Measurements from ENCODE around the gene KLRB1.
A peak's percentile ranks its signal among the peaks of the same experiment; 100 is the strongest.
"Not testable (repeated sequence)": the region's sequence is repeated elsewhere in the genome, so short reads cannot be mapped to it uniquely, and the experiment has no call there.

The KLRB1 gene

DNA sequence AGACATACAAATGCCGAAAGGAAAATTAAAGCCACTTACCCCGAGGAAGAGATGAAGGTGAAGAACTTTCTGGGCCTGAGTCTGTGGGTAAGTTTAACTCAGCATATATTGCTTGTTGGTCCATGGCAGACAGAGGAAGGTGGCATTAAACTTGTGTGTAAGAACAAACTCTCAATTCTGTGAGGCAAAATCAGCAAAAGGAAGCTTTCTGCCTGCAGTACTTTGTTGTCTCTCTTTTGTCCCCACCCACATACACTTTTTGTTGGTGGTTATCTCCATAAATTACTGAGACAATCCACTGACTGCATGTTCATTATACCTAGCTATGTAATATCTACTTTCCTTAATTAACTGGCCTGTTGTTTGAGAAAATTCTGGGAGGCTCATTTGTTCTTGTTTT, at the start of gene KLRB1:
Gene KLRB1 (minus strand): TSS at position 201 of the 400 bp plus-strand sequence. CDS start 77 bp downstream, at position 124.
- no peak for DNase-seq (ENCODE audit: low spot score)

DNA sequence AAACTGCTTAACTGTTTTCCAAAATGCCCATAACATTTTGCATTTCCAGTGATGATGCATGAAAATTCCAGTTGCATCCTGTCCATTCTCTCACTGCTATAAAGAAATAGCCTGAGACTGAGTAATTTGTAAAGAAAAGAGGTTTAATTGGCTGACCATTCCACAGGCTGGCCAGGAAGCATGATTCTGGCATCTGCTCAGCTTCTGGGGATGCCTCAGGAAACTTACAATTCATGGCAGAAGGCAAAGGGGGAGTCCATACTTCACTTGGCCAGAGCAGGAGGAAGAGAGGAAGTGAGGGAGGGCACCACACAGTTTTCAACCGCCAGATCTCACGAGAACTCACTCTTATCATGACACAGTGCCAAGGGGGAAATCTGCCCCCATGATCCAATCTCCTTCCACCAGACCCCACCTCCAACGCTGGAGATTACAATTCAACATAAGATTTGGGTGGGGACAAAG, 43.6 kb upstream of the KLRB1 start:
- no peak for DNase-seq (ENCODE audit: low spot score)

DNA sequence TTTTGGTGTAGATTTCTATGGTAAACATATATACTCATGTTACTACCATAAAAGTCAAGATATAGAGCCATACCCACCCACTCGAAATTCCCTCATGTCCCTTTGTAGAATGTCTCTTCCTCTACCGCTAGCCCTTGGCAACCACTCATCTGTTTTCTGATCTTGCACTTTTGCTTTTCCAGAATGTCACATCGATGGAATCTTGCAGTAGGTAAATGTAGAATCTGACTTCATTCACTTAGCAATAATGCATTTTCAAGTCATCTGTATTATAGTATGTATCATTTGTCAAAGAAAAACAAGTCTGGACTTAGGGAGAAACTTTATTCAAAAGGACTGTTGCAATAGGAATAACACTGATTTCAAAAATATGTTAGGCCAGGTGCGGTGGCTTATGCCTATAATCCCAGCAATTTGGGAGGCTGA, 42.4 kb upstream of the KLRB1 start:
- no peak for DNase-seq (ENCODE audit: low spot score)

DNA sequence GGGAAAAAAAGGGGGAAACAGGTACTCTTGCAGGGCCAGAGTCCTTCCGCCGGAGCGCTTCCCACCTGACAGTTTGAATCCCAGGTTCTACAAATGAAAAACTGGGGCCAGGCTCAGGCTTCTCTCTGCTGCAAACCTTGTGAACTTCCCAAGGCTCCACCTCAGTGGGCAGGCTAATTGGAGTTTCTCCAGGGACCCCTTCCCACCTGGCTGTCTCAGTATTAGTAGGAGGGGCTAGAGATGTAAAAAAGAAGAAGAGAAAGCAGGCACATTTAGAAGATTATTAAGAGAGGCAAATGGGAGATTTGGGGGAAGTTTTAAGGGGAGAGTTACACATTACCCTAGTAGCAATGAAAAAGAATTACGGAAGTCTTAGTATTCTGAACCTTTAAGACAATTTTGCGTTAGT, 41.8 kb upstream of the KLRB1 start:
- peak; percentile 15 for DNase-seq (ENCODE audit: low spot score)

DNA sequence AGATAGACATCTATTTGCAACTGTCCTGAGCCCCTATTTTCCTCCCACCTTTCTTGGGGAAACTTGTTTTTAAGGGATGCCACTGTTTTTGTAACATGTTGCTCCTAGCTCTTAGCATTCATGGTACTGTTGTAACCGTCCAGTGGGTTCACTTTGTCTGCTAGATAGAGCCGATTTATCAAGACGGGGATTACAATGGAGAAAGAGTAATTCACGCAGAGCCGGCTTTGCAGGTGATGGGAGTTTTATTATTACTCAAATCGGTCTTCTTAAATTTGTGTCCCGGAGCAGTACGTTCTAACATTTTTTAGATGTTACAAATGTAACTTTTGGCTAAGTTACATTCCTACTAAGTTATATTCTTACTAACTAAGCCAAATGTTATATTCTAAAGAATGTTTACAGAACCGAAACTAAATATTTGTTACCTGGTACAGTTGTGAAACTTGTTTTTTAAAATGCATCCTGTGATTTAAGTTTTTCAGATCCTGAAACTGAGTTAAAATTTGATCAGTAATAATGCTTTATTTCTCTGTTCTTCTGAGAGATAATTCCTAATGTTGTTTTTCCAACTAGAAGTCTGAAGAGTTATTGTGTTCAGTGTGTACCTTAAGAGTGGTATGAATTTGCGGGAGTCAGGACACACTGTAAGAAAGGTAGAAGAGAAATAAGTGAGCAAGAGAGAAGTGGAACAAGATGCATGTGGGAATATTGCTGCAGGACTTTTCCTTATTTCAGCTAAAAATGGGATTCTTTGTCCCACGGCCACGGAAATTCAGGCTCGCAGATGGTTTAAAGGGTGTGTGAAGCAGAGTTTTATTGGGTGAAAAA, 41.2 kb upstream of the KLRB1 start:
- peak; percentile 7 for DNase-seq (ENCODE audit: low spot score)

DNA sequence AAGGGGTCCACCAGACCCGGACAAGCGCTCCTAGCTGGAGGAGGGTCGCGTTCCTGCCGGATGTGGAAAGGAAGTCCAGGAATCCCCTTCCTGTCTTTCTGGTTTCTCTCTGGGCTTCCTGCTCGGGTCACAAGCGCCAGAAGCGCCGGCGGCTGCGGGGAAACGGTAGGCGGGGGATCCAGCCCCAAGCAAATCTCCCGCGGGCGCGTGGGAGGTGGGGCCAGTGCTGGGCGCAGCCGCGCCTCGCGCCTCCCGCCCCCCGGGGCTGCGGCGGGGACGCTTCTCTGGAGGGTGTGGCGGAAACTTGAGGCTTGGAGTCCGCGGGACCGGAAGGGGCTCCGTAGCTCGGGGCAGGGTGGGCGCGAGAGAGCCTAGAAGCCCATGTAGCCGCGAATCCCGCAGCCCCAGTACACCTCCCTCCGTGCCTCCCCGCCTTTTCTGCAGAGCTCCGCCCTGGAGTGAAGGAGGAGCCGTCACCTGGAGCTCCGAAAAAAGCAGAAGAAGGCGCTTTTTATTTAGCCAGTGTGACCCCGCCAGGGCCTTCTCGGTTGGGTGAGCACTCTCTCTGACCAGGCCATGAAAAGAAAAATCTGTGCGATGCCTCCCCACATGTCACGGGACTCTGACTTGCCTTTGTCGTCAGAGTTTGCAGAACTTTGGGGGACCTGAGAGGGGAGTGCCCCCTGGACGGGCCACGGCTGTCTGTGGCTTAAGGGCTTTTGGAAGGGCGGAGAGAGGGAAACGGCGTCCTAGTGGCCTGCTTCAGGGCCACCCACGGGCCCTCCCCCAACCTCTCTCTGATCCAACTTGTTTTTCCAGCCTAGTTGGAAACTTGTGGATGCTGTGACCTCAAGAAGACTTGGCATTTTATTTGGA, 40.3 kb upstream of the KLRB1 start:
- DNase-seq (ENCODE audit: low spot score): peak; percentile 63

DNA sequence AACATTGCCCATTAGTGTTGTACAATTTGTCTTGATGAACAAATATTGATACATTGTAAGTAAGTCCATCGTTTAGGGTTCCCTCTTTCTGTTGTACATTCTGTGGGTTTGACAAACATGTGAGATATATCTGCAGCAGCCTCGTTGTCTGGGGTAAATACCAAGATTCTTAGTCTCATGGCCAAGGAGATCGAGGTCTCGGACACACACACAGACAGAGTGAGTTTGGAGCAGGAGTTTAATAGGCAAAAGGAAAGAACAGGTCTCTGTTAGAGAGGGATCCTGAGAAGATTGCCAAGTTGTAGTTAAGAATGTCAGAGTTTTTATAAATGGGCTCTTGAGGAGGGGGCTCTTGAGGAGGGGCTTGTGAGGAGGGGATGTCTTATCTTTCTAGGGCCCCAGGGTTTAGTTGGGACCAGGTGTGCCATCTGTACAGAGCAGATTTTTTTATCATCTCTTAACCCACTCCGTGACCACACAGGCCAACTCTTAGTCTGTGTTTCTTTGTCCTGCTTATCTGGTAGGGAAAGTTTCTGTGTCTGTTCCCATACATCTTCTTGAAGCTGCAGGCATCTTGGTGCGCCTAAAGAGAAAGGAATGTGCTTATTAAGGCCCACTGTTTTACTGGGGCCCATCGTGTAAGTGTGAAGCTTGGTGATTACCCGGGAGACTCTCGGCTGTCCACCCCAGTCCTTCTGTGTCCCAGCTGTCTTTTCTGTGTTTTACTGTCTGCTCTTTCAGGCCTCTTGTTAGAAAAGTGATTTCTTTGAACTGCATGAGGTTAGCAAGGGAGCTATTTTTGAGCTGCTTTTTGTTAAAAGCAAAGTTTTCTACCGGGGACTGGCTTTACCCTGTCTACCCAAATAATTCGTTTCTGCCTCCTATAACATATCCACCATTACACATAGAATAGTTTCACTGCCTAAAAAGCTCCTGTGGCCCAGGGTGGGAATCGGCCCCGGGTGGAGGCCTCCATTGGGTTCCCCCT, 39.4 kb upstream of the KLRB1 start:
- no peak for DNase-seq (ENCODE audit: low spot score)

DNA sequence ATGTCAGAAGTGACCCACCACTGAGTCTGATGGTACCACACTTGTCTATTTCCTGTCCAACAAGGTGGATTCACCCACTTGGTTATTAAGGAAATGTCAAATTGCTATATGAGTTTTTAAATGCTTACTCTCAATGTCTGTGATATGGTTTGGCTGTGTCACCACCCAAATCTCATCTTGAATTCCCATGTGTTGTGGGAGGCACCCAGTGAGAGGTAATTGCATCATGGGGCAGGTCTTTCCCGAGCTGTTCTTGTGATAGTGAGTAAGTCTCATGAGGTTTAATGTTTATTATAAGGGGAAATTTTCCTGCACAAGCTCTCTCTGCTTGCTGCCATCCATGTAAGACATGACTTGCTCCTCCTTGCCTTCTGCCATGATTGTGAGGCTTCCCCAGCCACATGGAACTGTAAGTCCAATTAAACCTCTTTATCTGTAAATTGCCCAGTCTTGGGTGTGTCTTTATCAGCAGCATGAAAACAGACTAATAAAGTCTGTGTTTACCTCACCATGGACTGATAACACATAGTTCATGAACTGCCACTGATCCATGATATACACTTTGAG, 37.4 kb upstream of the KLRB1 start:
- not testable (repeated sequence) for DNase-seq (ENCODE audit: low spot score)

DNA sequence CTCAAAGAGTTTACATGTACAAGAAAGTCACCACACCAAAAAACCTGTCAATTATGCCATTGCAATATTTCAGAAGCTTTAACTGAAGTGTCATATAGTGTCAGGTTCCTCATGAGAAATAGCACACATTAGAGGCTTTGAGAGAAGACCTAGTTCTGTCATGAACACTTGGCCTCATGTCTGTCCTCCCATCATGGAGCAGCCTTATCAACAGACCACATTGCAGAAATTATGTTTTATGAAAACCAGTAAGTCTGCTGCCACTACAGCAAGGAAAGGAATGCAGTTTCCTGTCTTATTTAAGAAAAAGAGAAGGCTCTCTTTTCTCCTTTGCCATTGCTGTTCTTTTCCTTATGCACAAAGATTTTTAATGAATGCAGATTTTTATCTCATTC, 35.5 kb upstream of the KLRB1 start:
- DNase-seq (ENCODE audit: low spot score): no peak

DNA sequence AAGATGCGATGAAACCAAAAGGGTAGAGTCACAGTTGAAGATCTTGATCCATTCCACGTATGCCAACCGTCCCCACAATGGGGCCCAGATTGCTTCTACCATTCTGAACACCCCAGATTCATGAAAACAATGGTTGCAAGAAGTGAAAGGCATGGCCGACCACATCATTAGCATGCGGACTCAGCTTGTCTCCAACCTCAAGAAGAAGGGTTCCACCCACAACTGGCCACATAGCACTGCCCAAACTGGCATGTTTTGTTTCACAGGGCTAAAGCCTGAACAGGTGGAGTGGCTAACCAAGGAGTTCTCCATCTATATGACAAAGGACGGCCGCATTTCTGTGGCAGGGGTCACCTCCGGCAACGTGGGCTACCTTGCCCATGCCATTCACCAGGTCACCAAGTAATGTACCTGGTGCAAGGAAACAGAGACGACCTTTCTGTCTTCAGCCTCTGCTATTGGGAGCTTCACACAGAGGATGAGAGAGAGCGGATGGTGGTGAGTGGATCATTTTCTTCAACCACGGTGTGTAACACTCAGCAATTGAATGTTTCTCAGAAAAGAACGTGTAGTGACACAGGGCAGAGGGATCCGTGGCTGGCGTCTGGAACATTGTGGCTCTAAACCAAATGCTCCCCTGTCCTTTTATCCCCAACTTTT, 35.0 kb upstream of the KLRB1 start:
- DNase-seq (ENCODE audit: low spot score): no peak

DNA sequence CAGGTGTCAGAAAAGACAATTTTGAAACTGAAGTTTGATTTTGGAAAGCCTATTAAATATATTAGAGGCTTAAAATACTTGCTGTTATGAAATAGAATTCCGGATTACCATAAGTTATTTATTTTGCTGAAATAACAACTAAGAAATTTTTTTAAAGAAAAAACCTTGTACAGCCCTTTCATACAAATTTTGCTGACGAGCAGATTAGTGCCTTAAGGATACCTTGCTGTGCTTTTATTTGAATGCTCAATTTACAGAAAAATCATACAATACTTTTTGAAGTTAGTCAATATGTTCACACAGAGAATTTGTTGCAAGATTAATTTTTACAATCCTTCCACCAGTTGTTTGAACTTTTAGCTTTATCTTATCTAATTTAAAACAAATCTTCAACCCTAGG, 32.3 kb upstream of the KLRB1 start:
- no peak for DNase-seq (ENCODE audit: low spot score)

DNA sequence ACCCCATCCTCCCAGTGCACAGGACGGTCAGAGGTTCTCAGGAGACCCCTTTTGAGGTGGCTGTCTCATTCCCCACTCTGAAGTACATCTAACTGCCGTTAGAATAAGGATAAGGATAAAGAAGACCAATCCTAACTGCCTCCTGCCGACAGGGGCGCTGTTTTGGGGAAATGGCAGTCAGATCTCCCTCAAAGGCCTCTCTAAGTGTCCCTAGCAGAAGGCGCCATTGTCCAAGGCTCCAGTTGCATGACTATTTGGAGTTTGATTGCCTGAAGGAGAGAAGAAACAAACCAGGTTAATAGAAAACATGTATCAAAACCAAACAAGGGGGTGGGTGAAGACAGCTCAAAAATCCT, 29.1 kb upstream of the KLRB1 start:
- no peak for DNase-seq (ENCODE audit: low spot score)

DNA sequence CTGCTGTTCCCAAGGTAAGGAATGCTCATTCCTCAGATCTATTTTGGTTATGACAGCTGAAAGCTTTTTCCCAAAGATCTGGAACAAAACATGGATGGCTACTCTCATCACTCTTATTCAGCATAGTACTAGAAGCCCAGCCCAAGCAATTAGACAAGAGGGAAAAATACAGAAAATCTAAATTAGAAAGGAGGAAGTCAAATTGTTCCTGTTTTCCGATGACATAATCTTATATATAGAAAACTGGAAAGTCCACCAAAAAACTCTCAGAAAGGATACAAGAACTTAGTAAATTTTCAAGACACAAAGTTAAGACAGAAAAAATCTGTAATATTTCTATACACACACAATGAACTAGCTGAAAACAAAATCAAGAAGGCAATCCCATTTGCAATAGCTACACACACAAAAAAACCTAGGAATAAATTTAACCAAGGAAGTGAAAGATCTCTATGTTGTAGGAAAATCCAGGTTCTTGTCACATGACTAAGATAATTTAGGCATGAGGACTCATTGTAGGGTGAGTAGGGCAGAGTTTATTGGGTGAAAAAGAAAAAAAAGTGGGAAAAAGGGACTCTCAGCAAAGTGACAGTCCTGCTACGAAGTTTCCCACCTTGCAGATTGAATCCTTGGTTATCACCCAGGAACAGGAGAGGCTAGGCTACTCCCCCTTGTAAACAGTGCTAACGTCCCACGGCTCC, 28.6 kb upstream of the KLRB1 start:
- DNase-seq (ENCODE audit: low spot score): no peak

DNA sequence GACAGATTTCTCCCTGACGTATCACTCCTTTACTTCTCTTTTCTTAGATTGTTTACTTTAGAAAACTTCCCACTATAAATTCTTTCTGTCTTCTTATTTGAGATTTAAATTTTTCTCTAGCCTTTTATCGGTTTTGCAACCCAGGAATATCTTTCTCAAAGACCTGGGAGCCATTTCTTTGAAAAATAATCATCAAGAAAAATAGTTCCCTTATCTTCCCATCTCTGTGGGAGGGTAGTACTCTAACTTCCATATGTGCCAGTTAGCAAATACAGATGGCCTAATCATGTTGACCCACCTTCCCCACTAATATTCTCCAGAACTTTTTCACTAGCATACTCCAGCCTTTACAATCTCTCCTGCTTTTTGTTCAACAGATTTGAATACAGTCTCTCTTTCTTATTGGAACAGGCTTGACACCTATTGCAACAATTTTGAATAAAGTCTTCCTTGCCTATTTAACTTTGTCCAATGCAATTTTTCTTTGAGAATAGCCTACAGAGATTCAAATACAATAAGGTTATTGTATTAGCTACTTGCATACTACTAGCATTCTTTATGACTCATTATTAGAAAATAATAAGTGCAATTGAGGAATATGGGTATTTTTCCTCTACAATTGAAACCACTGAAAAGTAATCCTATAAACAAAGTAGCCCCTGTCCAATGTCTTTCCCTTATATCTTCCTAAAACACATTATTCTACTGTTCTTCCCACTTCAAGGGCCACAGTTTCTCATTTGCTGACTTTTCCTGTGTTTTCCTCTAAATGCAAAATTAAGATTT, 27.4 kb upstream of the KLRB1 start:
- DNase-seq (ENCODE audit: low spot score): no peak

DNA sequence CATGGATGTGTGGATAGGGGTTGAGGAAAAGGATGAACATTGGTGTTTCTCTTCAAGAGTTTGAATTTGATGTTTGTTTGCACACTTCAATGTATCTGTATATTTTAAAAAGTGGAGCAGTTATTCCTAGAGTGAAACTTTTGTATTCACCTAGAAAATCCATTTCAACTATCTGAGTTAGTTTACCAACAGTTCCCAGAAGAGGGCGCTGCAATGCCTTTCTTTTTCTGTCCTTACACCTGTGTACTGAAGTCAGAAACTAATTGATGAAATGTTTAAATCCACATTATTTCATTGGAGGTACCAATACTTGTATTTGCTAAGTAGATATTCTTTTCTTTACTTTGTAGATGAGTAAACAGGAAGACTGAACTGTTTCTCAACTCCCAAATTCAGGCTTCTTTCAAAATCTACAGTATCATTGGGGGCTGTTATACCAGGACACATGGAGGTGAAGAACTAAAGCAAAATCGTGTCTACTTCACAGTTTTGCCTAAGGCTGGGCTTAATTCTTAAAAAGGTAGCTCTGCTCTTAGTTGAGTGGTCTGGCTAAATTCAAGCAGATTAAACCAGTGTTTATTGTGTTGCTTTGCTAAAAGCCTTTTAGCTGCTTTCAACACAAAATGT, 26.6 kb upstream of the KLRB1 start:
- no peak for DNase-seq (ENCODE audit: low spot score)

DNA sequence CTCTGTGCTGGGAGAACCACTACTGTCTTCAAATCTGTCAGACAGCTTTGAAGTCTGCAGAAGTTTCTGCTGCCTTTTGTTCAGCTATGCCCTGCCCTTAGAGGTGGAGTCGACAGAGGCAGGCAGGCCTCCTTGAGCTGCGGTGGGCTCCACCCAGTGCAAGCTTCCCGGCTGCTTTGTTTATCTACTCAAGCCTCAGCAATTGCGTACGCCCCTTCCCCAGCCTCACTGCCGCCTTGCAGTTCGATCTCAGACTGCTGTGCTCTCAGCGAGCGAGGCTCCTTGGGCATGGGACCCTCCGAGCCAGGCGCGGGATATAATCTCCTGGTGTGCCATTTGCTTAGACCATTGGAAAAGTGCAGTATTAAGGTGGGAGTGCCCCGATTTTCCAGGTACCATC, 25.1 kb upstream of the KLRB1 start:
- DNase-seq (ENCODE audit: low spot score): no peak

DNA sequence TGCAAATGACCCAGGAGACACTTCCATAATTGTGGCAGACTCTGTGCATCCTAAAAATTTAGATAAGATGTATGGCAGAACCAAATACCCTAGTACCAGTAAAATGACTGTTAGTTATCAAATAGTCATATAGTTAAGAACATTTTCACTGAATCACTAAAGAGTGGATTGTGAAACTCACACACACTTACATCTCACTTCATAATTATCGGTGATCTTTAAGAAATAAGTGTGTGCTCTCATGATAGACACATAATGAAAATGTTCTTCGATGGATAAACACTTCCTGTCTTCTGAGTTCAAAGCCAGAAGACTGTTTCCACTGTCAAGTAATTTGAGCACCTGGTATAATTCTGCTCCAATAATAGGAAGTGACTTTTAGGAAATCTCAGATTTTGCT, 19.1 kb upstream of the KLRB1 start:
- no peak for DNase-seq (ENCODE audit: low spot score)

DNA sequence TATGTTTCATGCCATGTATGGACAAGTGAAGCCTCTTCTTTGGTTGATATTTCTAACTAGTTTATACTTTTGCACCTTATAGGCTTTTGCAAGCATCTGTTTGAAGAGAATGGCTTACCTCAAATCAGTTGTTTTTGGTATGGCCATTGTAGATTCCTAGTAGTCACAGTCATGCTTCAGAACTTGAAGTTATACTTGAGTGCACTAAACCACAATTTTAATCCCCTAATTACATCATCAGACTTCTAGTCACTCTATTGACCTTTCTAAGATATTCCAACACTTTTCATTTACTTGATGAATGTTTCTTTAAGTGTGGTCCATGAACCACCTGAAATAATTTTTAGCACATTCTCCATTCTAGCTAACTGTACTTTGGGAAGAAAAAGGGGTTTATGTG, 18.6 kb upstream of the KLRB1 start:
- no peak for DNase-seq (ENCODE audit: low spot score)

DNA sequence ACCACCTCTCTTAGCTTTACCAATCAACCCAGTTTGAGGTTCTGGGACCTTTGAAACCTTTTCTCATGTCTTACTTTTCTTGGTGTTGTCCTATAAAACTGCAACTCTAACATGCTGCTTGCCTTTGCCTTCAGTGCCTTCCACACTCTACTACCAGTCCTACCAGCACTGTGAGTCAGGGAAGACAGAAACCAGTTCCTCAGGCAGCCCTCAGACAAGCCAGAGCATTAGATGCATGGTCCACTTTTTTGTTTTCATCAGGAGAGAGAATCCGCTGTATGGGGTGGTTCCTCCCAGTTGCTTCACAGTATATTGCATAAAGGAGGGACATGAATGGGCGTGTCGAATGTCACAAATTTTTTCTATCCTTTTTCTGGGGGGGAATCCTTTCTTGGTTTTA, 17.3 kb upstream of the KLRB1 start:
- no peak for DNase-seq (ENCODE audit: low spot score)

Measured in globus pallidus (tissue), 1 donor.